H1 (cell line): ENCODE measurements around the gene ZNF513. TPM values are rescaled to one million over a fixed set of nuclear protein-coding genes. Genes with fewer than 3 reads are reported as not detected.

Experiments
- EZH2 ChIP-seq: fragments of 200-600 bp; sonication (generic); IDR thresholded peaks from 2 replicates; pipeline ENCODE4 v1.7.1; 2012; ENCODE audit warnings: low read depth, mild to moderate bottlenecking, moderate library complexity, low read length, inconsistent platforms; ENCODE audit not compliant: severe bottlenecking
- FOSL1 ChIP-seq: IDR thresholded peaks from 2 replicates; pipeline ENCODE4 v1.6.1; 2011; ENCODE audit warnings: mild to moderate bottlenecking, low read depth, low read length, moderate library complexity; ENCODE audit not compliant: insufficient read depth
- RAD21 ChIP-seq, 2 experiments: IDR thresholded peaks in 1 of 2; conservative IDR thresholded peaks in 1 of 2; 2 replicates each; pipeline ENCODE4 v1.6.1; 2011; ENCODE audit warnings: low read depth in 2 of 2, low read length in 2 of 2, improper control_type of control experiment in 1 of 2, inconsistent platforms in 1 of 2, mild to moderate bottlenecking in 1 of 2, moderate library complexity in 1 of 2
- RFX5 ChIP-seq: IDR thresholded peaks from 2 replicates; pipeline ENCODE4 v1.6.1; 2011; ENCODE audit warnings: low read depth, low read length, improper control_type of control experiment, borderline replicate concordance
- SIX5 ChIP-seq: IDR thresholded peaks from 2 replicates; pipeline ENCODE4 v1.6.1; 2011; ENCODE audit warnings: mild to moderate bottlenecking, low read depth, low read length
- SP1 ChIP-seq: IDR thresholded peaks from 2 replicates; pipeline ENCODE4 v1.6.1; 2011; ENCODE audit warnings: low read depth, low read length
- SP2 ChIP-seq: IDR thresholded peaks from 2 replicates; pipeline ENCODE4 v1.6.1; 2012; ENCODE audit warnings: mild to moderate bottlenecking, low read length, inconsistent platforms
- SRF ChIP-seq: IDR thresholded peaks from 2 replicates; pipeline ENCODE4 v1.6.1; 2011; ENCODE audit warnings: mild to moderate bottlenecking, low read depth, low read length, moderate library complexity
- TAF7 ChIP-seq: optimal IDR thresholded peaks from 2 replicates; pipeline ENCODE3; 2011; ENCODE audit warnings: low read depth, mild to moderate bottlenecking, inconsistent platforms, low read length, moderate library complexity, borderline replicate concordance
- TCF12 ChIP-seq: IDR thresholded peaks from 2 replicates; pipeline ENCODE4 v1.6.1; 2011; ENCODE audit warnings: low read depth, mild to moderate bottlenecking, low read length
- polyA plus RNA-seq, 7 experiments: library from polyadenylated mRNA; depleted of rRNA in 3 of 7; stranded (reverse) in 5 of 7; unstranded in 2 of 7; fragments of >200 nt in 5 of 7; fragments of 200-250 nt in 2 of 7; gene quantifications; 1 replicate in 5 of 7; 2 replicates in 1 of 7; 4 replicates in 1 of 7; pipeline versions ENCODE4 v1.2.1 to v1.2.3, GENCODE V29; 2011 to 2013; ENCODE audit warnings: missing spikeins in 2 of 7, mixed read lengths in 2 of 7
- total RNA-seq: library from RNA; stranded (reverse); fragmentation: NEBNext Ultra II Directional; extraction: Animal tissue kit (Norgen Biotek cat#: 25700); gene quantifications from 2 replicates; pipeline ENCODE4 v1.2.1, GENCODE V29; 2021

Gene ZNF513
- total and polyA plus RNA-seq, 2 of the 8 experiments (the other 6 are each of a cell fraction or from before 2014, with no cell fraction given): 17.3 to 29.5 TPM

DNA sequence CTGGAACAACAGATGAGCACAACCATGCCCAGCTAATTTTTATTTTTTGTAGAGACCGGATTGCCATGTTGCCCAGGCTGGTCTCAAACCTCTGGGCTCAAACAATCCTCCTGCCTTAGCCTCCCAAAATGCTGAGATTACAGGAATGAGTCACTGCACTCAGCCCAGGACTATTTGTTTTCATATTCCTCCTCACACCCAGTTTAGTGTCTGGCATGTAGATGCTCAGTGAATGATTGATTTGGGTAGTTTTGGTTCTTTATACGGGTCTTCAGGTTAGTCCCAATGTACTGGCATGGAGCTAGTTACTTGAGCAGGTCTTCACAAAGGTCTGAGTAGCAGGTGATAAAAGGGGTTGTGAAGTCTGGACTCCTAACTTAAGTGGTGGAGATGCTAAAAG lies 16.6 kb downstream of the ZNF513 start (continued):
- no peak for TF ChIP-seq RFX5
- TF ChIP-seq TCF12: no peak
- no peak for TF ChIP-seq SP1
- no peak for TF ChIP-seq FOSL1
- TF ChIP-seq SP2: no peak
- TF ChIP-seq SIX5: no peak
- no peak for TF ChIP-seq SRF
- no peak for TF ChIP-seq TAF7
- TF ChIP-seq EZH2: no peak
- no peak for TF ChIP-seq RAD21 (IDR thresholded peaks at IDR 0.05 in 1 of 2, conservative IDR thresholded peaks at IDR 0.05 in 1 of 2; ENCODE audit: low read depth in 2 of 2, low read length in 2 of 2)
